ENCODE results near the gene EFCAB6.

The EFCAB6 gene

DNA sequence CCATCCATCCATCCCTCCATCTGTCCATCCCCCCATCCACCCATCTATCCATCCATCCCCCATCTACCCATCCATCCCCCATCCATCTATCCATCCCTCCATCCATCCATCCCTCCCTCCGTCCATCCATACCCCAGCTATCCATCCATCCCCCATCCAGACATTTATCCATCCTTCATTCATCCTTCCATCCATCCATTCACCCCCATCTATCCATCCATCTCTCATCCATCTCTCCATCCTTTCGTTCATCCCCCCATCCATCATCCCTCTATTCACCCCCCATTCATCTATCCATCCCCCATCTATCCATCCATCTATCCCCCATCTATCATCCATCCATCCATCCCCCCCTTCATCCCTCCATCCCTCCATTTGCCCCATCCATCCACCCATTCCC is 302.8 kb downstream of the EFCAB6 start:
- DNase-seq (ENCODE audit: low read depth in 3 of 3, low spot score in 1 of 3), result no peak

DNA sequence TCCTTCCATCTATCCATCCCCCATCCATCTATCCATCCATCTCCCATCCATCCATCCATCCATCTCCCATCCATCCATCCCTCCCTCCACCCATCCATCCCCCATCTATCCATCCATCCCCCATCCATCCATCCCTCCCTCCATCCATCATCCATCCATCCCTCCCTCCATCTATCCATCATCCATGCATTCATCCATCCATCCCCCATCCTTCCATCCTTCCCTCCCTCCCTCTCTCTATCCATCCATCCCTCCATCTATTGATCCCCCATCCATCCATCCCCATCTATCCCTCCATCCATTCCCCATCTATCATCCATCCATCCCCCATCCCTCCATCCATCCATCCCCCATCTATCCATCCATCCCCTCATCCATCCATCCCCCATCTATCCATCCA is 303.6 kb downstream of the EFCAB6 start:
- DNase-seq (ENCODE audit: low read depth in 3 of 3, low spot score in 1 of 3), result no peak

DNA sequence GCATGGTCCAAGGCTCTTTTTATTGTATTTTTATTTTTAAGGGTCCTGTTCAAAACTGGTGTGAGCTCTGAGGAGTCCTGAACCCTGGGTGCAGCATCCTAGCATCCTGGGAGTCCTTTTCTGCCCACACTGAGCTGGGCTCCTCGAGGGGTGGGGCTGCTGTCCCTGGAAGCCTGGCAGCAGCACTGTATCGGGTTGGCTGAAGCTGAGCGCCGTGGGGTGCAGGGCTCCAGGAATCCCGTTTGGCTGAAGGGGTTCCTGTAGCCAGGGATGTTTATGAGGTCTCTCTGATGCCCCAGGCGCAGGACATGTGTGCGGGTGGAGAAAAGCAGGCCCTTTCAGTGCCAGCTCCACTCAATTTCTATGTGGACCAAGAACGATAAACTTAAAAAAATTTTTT is 304.9 kb downstream of the EFCAB6 start:
- no peak for DNase-seq (ENCODE audit: low read depth in 3 of 3, low spot score in 1 of 3)

DNA sequence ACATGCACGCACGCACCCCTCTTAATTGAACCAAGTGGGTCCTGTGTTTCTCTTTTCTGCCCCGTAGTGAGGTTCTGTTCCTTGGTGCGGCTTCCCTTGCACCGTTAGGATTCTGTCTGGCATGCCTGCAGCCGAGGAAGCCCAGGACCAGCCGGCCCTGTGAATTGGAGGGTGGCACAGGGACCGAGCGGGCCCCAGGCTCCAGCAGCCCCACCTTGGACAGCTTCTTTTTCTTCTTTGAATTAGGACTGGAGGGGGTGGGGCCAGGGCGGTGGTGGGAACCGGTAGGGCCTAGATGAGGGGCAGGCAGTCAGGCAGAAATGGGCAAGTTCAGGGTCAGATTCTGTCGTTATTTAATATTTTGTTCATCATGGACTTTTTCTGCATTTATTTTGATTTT is 305.6 kb downstream of the EFCAB6 start:
- DNase-seq (ENCODE audit: low read depth in 3 of 3, low spot score in 1 of 3), result no peak

DNA sequence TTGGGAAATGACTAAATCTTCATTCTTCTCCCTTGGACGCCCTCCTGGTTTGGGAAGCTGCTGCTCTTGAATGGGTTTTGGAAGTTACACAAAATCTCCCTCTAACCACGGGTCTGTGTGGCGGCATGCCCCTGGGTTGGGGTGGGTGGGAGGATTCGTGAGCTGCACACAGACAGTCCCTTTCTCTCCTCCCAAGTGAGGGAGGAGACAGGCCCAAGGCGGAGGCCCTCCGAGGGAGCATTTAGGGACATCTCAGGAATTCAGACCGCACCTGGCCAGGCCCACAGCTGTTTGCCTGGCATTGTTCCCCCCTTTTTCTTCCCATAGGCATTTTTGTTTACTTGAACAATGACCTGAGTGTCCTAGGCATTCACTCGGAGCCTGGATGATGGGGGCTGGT is 306.2 kb downstream of the EFCAB6 start:
- no peak for DNase-seq (ENCODE audit: low read depth in 3 of 3, low spot score in 1 of 3)

DNA sequence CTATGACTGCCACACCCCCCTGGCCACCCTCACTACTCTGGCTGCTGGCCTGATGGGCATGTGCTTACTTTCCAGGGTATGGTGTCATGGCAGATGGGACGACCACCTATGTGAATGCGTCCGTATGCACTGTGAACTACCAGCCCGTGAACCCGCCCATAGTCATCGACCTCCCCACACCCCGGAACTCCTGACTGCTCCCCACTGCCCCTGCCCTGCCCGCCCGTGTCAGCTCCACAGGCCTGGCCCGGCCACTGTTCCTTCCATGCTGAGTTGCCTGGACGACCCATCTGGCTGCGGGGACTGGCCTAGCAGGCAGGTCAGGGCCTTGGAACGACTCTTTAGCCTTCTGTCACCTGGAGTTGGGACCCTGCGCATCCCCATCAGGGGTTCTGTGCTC is 306.7 kb downstream of the EFCAB6 start:
- no peak for DNase-seq (ENCODE audit: low read depth in 3 of 3, low spot score in 1 of 3)

DNA sequence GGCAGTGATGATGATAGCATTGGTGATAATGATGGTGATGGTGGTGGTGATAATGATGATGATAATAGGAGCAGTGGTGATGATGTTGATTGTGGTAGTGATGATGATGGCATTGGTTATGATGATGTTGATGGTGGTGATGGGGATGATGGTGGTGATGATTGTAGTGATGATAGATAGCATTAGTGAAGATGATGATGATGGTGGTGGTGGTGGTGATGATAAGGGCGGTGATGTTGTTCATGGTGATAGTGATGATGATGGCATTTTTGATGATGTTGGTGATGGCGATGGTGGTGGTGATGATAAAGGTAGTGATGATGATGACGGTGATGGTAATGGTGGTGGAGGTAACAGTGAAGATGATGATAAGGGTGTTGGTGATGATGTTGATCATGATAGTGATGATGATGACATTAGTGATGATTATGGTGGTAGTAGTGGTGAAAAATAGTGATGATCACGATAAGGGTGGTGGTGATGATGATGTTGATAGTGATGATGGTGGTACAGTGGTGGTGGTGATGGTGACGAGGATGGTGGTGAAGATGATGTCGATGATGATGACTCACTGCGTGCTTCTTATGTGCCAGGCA is 307.3 kb downstream of the EFCAB6 start:
- no peak for DNase-seq (ENCODE audit: low read depth in 3 of 3, low spot score in 1 of 3)

DNA sequence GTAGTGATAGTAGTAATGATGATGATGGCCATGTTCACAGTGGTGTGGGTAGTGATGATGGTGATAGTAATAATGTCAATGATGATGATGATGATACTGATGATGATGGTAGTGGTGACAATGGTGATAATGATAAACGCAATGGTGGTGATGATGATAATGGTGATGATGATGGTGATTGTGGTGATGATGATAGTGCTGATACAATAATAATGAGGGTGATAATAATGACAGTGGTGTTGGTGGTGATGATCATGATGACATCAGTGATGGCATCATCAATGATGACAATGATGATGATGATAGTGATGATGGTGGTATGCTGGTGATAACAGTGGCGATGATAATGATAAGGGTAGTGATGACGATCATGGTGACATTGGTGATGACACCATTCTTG is 308.0 kb downstream of the EFCAB6 start:
- no peak for DNase-seq (ENCODE audit: low read depth in 3 of 3, low spot score in 1 of 3)

DNA sequence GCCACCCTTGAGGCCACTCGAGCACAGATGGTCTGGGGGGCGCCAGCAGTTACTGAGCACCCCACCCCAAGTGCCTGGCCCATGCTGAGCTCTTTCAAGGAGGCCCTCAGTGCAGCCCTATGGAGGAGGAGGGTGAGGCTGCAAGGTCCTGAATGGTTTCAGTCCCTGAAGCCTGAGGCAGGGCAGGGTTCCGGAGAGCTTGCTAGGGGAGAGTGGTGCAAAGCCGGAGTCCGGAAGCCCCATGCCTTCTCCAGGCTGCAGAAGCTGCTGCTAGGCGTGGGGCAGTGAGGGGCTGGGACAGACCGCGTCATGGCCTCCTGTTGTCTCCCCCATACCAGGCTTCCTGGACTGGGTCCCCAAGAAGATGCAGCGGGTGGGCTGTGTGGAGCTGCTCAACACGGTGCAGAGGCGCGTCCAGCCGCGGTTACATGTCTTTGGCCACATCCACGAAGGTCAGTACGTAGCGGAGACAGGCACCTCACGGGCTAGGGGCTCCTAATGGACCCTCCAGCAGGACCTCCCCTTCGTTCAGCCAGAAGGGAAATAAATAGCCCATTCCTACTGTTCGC is 309.7 kb downstream of the EFCAB6 start:
- DNase-seq (ENCODE audit: low read depth in 3 of 3, low spot score in 1 of 3), result no peak

DNA sequence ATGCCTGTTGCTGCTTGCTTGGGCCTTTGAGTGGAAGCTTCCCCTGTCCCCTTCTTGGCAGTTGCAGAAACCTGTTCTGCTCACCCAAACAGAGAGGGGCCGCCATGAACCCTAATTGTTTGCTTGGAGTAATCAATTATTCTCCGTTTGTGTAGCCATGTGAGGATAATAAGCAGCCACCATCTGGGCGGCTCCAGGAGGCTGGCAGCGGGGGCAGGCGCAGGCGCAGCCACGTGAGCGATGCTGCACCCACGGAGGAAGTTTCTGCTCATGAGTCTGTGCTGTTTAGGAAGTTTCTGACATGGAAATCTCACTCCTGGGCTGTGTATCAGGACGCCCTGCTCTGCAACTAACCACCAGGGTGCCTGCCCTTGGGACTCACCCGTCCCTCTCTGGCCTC is 310.2 kb downstream of the EFCAB6 start:
- no peak for DNase-seq (ENCODE audit: low read depth in 3 of 3, low spot score in 1 of 3)

DNA sequence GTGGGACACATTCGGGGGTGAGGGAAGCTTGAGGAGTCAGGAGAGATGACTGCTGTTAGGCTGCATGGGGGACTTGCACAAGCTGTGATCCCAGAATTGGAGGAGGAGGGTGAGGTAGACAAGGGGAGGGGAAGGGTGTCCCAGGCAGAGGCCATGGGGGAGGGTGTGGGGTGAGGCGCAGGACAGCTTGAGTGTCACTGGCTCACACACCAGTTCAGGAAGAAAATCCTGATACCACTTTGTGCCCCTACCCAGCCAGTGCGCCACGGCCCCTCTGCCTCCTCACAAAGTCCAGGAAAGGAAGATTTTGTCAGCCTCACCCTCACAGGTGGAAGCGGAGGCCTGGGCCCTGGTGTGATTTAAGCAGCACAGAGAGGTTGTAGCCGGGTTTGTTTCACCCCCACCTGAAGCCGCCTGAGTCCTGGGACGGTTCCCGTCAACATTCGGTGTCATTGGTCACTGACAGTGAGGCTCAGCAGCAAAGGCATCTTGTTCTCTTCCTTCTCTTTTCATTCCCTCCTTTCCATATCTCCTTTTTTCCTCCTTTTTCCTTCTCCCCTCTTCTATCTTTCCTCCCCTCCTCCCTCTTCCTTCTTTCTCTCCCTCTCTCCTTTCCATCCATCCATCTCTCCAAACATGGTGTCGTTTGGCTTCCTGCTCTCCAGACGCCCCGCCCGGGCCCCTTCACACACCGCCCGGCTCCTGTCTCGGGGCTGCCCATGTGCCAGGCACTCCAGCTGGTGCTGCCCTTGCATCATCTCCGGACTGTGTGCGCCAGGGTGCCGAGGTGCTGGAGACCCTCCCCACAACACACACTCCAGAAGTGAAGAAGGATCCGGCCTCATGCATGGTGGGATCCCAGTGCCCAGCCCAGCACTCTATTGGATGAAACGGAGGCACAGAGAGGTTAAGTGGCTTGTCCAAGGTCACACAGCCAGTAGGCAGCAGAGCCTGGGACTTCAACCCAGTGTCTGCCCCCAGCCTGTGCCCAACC is 311.0 kb downstream of the EFCAB6 start:
- DNase-seq (ENCODE audit: low read depth in 3 of 3, low spot score in 1 of 3), result no peak

DNA sequence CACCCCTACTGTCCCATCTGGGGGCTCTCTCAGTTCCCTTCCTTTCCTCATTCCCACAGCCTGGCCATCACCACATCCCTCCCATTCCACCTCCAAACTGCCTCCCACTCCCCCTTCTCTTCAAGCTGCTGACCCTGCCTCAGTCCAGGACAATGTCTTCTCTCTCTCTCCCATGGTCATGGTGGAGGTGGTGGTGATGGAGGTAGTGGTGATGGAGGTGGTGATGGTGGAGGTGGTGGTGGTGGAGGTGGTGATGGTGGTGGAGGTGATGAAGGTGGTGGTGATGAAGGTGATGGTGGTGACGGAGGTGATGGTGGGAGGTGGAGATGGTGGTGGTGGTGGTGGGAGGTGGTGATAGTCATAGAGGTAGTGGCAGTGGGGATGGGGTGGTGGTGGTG is 313.2 kb downstream of the EFCAB6 start:
- DNase-seq (ENCODE audit: low read depth in 3 of 3, low spot score in 1 of 3), result no peak

DNA sequence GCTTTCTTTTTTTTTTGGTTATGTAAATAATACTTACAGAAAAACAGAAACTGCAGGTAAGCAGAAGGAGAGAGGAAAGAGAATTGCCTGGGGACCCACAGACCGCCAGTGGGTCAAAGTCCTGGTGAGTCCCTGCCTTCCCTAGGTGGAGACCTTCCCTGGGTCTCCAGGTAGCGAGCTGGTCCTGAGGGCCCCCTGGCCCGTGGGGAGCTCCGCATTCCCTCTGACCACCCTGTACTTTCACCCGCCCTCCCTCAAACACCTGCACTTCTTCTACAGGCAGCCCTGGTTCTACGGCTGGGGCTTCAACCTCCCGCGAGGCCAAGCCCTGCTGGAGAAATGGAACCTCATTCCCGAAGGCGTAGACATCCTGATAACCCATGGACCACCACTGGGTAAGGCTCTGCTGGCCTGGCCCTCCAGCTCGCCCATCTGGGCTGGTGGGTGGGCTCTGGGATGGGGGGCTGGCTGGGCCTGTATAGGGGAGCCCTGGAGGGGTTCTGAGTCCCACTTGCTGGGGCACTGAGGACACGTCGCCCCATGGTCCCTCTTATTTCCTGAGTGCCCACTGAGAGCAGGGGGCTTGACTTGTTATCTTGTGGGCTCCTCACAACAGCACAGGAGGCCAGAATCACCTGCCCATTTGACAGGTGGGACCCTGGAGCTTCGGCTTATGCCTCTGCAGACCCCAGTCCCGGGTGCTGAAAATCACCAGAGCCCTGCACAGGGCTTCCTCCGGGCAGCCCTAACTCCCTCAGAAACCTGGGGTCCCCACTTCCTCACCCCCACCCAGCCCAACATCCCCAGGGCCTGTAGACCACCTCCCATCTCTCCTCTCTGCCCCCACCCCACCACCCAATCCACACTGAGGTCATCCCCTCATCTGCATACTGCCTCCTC is 313.9 kb downstream of the EFCAB6 start:
- DNase-seq (ENCODE audit: low read depth in 3 of 3, low spot score in 1 of 3), result no peak

DNA sequence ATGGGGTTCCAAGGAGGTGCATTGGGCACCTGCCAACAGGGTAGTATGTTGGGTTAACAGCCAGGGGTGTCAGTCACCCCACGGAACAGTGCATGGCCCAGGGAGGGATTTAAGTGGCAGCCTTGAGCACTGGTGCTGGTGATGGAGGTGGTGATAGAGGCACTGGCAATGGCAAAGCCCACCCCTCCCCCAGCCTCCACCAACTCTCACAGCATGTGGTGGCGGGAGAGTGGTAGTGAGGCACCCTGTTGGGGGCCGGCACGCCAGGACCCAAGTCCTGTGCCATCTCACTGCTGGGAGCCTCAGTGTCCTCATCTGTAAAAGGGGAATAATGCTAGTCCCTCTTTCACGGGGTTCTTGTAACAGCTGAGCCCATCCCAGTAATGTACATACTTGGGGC is 318.8 kb downstream of the EFCAB6 start:
- DNase-seq (ENCODE audit: low read depth in 3 of 3, low spot score in 1 of 3), result no peak

DNA sequence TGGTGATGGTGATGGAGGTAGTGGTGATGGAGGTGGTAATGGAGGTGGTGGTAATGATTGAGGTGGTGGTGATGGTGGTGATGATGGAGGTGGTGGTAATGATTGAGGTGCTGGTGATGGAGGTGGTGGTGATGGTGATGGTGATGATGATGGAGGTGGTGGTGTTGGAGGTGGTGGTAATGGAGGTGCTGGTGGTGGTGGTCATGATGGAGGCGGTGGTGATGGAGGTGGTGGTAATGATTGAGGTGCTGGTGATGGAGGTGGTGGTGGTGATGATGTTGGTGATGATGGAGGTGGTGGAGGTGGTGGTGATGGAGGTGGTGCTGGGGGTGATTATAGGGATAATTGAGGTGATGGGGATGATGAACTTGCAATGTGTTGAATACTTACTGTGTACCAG is 320.4 kb downstream of the EFCAB6 start:
- no peak for DNase-seq (ENCODE audit: low read depth in 3 of 3, low spot score in 1 of 3)

DNA sequence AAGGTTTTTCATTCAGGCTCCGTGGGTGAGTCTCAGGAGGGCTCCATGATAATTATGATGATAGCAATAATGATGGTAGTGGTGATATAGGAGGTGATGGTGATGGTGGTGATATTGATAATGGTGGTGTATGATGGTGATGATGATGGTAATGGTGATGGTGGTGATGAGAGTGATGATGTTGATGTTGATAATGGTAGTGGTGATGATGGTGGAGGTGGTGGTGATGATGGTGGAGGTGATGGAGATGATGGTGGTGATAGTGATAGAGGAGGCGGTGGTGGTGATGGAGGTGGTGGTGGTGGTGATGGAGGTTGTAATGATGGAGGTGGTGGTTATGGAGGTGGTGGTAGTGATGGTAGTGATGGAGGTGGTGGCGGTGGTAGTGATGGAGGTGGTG is 320.9 kb downstream of the EFCAB6 start:
- DNase-seq (ENCODE audit: low read depth in 3 of 3, low spot score in 1 of 3), result no peak

DNA sequence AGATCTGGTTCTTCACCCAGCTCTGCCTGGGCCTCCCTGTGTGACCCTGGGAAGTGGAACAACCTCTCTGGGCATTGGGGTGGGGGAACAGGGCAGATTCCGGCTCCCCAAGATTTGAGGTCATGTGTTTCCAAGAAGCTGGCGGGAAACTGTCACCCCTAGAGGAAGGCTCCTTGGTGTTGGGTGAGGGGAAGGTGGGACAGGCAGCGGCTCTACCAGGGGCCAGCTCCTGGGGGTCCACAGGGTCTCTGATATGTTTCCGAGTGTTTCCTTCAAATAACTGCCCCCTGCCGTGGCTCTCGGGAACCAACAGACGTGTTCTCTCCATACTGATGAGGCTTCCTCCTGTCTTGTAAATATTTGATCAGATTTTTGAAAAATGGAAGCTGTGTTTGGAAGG is 321.8 kb downstream of the EFCAB6 start:
- DNase-seq (ENCODE audit: low read depth in 3 of 3, low spot score in 1 of 3), result no peak

DNA sequence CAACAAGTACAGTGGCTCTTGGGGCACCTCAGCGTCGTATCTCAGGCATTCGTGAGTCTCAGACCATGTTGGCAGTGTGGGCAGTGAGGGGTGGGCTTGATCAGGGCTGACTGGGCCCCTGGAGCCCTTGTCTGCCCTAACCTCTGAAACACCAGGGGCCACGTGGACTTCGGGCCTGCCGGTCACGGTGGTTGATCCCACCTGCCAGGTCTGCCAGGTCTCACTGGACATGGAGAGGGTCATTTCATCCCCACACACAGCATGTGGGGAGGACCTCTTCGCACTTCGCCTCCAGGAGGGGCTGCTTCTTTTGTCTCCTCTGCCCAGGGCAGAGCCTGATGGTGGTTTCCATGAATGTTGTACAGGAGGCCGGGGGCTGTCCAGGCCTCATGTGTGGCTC is 323.2 kb downstream of the EFCAB6 start:
- DNase-seq (ENCODE audit: low read depth in 3 of 3, low spot score in 1 of 3), result no peak

DNA sequence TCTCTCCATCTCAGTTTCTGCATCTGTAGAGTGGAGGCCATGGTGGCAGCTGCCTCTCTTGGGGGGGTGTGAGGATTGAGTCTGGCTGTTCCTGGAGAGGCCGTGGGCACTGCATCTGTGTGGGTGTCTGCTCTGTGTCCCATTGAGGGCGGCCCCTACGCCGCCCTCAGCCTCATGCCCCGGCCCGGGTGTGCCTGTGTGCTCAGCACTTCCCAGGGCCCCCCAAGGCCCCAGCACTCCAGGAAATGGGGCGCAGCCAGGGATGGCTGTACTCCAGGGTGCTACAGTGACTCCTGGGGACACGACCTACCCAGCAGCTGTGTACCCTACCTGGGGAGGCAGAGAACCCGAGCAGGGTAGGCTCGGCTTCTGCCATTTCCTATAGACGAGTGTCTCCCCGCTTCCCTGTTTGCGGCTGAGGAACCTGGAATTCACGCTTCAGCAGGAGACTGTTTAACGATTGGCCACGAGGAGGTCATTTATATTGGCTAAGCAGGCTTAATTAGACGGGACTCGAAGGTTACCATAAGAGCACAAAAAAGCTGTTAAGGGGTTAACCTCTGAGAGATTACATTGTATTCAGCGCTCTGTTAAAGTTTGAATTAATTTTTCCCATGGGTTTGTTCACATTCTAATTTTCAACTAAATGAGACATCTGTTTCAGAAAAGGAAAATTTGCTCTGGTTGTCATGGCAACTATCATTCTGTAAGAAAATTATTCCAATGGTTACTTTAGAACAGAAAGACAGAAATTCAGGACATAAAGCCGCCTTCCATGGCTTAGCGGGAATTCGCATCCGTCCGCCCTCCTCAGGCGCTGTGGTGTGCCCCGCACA is 323.9 kb downstream of the EFCAB6 start:
- DNase-seq (ENCODE audit: low read depth in 3 of 3, low spot score in 1 of 3), result no peak

DNA sequence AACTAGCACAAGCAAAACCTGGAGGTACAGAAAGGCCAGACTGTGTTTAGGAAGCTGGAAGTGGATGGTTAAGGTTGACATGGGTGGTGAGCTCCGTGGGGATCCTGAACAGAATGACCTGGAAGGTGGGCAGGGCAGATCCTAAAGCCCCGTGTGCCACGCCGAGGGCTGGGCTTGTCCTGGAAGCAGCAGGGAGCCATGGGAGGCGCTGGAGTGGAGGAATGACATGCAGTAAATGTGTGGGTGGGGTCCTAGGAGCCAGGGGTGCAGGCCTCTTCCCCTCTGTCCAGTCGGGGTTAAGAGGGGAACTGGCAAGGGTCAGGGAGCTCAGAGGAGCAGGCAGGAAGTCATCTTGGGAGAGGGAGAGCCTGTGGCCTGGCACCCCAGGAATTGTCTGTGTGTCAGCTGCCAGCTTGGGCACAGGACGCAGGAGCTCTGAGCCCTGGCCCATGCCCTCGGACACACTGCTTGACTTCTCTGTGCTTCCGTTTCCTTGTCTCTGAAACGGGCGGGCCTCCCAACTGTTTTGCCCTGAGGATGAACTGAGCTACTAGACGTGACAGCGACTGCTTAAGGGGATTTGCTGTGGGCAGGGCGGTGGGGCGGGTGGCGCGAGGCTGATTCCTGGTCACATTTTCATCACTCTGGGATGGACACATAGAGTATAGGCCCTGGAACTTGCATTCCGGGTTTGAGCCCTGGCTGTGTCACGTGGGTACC is 324.6 kb downstream of the EFCAB6 start:
- no peak for DNase-seq (ENCODE audit: low read depth in 3 of 3, low spot score in 1 of 3)
